ENCODE results near the gene OR2AE1. TPM values are rescaled to one million over a fixed set of nuclear protein-coding genes. Genes with fewer than 3 reads are reported as not detected.

The OR2AE1 gene
- total RNA-seq, 1 donor from 2014 or later, result not detected

Small RNA genes lying within 50 kb of the gene (small RNA-seq; reads per million reads assigned to genes)
- gene AC011904.1 (ENCODE audit: low replicate concordance) (not detected), gene CYP3A52P (ENCODE audit: low replicate concordance) (not detected)

Other genes with a start within 250 kb of the OR2AE1 start
- gene CYP3A5, start 197.0 kb downstream of the OR2AE1 start, total RNA-seq, result 38.5 TPM
- 0.21 TPM for gene CYP3A7, start 141.8 kb downstream of the OR2AE1 start, total RNA-seq
- not detected for gene CYP3A4, start 92.8 kb downstream of the OR2AE1 start, total RNA-seq
- gene CYP3A43, start 49.0 kb downstream of the OR2AE1 start, total RNA-seq, result not detected
- 22.8 TPM for gene TRIM4, start 42.5 kb upstream of the OR2AE1 start, total RNA-seq
- gene GJC3, start 52.6 kb upstream of the OR2AE1 start, total RNA-seq, result not detected
- 51.0 TPM for gene AZGP1, start 99.0 kb upstream of the OR2AE1 start, total RNA-seq
- gene ZKSCAN1, start 138.6 kb upstream of the OR2AE1 start, total RNA-seq, result 51.4 TPM
- gene ZSCAN21, start 172.7 kb upstream of the OR2AE1 start, total RNA-seq, result 18.9 TPM
- gene ZNF3, start 204.7 kb upstream of the OR2AE1 start, total RNA-seq, result 28.0 TPM
- 50.4 TPM for gene COPS6, start 211.9 kb upstream of the OR2AE1 start, total RNA-seq
- 53.0 TPM for gene MCM7, start 224.4 kb upstream of the OR2AE1 start, total RNA-seq
- 19.7 TPM for gene AP4M1, start 224.6 kb upstream of the OR2AE1 start, total RNA-seq
- 38.6 TPM for gene TAF6, start 242.3 kb upstream of the OR2AE1 start, total RNA-seq
- gene CNPY4, start 242.6 kb upstream of the OR2AE1 start, total RNA-seq, result 24.4 TPM
- gene MBLAC1, start 249.9 kb upstream of the OR2AE1 start, total RNA-seq, result 0.82 TPM

Data from tongue (tissue), 2 donors.